ACHN (cell line): ENCODE results near the gene ALPG.
"Not testable (repeated sequence)": the region's sequence is repeated elsewhere in the genome, so short reads cannot be mapped to it uniquely, and the experiment has no call there.

Experiments used
- DNase-seq: peaks from one replicate; pipeline ENCODE4 v3.0.0-alpha.2; 2015
- in situ Hi-C: cut with HindIII; loops from 2 replicates; pipeline ENCODE4 v1.10.0; 2017; ENCODE audit warnings: low sequenced_read_pairs, low pct_ligation_motif_present, low pct_unique_long_range_greater_than_20kb

The ALPG gene

DNA sequence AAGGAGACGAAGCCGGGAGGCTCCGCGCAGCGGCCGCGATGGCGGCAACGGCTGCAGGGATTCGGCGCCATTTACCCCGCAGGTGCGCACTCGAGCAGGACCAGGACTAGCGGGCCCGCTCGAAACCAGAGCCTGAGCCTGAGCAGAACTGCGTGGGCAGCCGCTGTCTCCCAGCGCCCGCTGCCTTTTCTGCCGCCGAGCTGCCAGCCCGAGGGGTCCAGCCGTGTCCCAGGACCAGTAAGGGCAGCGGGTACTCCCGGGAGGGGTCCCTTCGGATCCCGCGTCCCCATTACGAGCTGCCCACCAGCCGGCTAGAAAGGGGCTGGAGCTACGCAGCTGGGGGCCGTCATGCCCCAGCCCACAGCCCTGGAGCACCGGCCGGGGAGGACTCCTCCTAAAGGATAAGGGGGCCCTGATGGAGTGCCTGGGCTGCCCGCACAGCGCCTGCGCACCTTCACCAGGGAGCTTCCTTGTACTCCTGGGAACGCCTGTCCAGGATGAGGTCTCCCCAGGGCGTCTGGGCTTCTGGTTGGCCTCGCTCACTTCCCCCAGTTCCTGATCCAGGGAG is 18.2 kb upstream of the ALPG start:
- in situ Hi-C loops = no loop called here
- DNase-seq = no peak

DNA sequence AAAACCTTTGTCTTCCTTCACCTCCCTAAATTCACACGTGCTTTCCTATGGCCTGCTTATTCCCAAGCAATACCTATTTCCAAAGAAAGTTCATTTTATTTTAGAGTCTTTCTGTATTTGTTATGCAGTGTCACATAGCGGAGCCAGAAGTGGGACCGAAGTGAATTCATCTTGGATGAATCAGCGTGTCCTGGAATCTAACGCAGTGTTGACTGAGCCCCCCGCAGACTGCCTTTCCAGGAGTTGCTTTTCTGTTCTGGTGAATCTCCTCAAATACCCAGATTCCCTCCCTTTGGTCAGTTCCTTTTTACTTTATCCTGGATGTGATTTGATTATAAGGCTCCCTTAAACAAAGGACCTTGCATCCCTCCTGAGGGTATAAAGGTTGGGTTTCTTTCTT is 17.3 kb upstream of the ALPG start:
- in situ Hi-C loops = no loop called here

DNA sequence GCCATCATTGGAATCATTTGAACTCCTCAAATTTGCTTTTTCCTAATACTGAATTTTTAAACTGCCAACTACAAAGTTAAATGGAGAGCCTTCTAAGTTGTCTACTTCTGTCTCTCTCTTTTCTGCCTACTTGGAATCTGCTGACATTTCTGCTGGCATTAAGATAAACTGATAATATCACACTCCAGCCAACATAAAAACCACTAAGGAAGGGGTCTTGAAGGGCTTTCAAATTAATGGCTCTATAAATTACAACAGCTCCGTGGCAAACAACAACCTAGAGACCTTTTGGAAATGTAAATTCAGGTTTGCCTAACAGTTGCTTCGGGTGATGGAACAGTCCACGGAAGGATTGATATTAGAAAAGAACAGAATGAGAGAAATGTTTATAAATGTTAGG is 16.0 kb upstream of the ALPG start:
- in situ Hi-C loops = no loop called here
- no peak for DNase-seq

More for the DNA sequence above, 17.3 kb upstream of the ALPG start:
- peak; percentile 83 for DNase-seq

DNA sequence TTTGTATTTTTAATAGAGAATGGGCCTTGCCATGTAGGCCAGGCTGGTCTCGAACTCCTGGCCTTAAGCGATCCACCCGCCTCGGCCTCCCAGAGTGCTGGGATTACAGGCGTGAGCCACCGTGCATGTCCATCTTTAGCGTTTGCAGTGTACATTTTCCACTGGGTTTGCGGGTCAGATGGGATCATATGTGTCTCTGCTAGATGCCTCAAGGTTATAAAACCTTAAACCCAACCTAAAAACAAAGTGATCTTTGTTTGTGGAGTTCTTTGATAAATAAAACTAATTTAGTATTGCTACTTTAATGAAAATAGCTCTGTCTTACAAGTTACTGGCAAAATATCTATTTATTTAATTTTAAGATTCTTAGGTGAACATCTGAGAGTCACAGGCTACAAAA is 13.1 kb upstream of the ALPG start:
- DNase-seq = no peak
- in situ Hi-C loops = no loop called here

DNA sequence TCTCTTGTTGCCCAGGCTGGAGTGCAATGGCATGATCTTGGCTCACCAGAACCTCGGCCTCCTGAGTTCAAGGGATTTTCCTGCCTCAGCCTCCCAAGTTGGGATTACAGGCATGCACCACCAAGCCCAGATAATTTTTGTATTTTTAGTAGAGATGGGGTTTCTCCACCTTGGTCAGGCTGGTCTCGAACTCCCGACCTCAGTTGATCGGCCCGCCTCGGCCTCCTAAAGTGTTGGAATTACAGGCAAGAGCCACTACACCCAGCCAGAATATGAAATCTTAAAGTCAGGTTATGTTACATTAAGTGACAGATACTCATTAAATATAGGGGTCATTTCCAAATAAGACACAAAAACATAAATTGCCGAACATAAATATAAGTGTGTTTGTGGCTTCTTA is 12.2 kb upstream of the ALPG start:
- in situ Hi-C loops, DNase-seq: not testable (repeated sequence)

DNA sequence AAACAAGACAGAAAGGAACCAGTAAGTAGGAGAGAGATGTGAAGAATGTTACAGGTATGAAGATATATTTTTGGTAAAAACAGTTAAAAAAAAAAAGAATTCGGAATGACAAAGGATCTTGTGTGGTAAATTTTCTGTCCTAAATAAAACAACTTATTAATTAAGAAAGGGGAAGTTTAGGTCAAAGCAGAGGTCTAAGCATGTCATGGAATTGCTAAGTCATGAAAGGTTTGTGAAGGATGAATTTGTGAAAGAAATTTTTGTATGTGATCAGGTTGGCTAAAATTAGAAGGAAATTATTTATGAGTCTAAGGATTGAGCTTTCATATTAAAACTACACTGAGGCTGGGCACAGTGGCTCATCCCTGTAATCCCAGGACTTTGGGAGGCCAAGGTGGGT is 11.1 kb upstream of the ALPG start:
- in situ Hi-C loops = no loop called here
- DNase-seq = no peak

DNA sequence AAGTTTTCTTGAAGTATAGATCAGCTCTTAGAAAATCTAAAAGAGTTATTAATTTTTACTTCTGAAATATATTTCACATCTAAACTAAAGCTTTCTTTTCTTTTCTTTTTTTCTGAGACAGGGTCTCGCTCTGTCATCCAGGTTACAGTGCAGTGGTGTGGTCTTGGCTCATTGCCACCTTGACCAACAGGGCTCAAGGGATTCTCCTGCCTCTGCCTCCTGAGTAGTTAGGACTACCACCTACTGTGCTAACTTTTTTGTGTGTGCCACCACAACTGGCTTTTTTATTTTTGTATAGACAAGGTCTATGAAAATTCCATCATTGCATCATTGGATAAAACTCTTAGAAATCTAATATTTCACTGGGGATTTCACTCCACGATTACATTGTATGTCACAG is 10.0 kb upstream of the ALPG start:
- DNase-seq = no peak
- in situ Hi-C loops = no loop called here

DNA sequence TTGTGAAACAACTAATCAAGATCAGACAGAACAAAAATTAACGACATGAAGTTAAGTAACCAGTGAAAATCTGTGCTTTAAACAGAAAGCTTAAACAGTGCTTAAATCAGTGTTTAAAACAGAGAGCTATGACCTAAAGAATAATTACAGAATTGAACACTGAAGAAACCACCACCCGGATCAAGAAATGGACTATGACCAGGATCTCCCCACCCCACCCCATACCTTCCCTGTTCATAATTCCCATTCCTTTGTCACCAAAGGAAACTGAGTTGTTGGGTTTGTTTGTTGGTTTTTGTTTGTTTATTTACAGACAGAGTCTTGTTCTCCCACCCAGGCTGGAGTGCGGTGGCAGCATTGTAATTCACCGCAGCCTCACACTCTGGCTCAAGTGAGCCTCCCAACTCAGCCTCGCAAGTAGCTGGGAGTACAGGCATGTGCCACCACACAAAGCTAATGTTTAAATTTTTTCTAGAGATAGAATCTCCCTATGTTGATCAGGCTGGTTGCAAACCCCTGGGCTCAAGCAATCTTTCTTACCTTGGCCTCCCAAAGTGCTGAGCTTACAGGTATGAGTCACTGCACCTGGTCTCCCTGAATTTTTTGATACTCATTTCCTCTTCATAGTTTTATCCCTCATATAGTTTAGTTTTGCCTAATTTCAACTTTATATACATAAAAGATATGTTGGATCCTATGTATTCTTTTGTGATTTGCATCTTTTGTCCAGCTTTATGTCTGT is 8.2 kb upstream of the ALPG start:
- in situ Hi-C loops = no loop called here
- no peak for DNase-seq

DNA sequence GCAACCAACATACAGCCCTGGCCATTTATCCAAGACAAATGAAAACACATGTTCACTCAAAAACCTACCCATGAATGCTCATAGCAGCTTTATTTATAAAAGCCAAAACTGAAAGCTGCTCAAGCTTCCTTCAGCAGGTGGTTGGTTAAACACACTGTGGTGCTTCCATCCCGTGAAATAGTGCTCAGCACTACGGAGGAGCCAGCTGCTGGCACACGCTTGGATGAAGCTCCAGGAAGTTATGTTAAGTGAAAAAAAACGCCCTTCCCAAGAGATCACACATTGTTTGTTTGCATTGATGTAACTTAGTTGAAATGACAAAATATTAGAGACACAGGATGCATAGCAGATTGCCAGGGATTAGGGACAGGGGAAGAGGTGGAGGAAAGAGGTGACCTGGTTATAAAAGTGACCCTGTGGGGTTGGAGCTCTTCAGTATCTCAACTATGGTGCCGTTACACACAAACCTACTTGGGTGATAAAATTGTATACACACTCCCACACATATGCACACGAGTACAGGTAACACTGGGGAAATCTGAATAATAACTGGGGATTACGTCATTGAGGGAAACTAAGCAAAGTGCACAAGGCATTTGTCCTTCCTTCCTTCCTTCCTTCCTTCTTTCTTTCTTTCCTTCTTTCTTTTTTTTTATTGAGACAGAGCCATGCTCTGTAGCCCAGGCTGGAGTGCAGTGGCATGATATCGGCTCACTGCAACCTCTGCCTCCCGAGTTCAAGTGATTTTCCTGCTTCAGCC is 6.2 kb upstream of the ALPG start:
- in situ Hi-C loops = no loop called here
- DNase-seq = no peak

DNA sequence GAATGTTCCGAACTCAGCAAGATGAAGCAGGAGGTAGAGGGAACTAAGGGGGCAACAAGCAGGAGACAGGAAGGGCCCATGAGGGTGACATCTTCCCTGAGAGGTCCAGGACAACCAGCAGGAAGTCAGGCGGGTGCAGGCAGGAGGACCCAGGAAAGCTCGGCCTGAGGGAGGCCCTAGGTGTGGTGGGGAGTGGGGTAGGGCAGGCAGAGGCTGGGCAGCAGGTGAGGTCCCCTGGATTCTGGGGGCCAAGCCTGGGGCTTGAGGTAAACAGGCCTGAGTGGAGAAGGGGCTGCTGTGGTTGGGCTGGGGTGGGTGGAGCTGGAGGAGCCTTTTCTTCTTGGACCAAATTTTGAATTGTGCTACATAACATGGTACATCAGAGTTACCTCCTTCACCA is 4.1 kb upstream of the ALPG start:
- no peak for DNase-seq
- in situ Hi-C loops = no loop called here

DNA sequence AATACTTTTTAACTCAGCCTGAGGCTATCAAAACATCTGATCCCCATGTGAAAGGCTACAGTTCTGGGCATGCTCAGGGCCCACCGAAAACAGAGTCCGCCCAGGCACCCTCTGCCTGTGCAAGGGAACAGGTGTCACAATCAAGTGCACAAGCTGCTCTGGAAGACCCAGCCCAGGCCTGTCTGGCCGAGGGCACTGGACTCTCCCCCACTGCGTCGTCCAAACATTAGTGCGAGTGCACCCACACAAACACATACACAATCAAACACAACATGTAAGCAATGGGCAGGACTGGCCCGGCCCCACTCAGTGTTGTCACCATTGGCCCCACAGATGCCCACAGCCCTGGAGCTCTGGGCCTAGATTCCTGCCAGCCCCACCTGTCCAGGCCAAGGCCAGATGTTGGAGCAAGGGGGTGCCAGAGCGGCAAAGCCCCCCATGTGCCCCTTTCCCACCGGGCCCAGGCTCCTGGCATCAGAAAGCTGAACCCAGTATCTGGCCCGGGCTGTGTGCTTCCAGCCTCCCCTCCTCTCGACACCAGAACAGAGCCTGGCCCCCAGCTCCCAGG is 617 bp upstream of the ALPG start:
- in situ Hi-C loops = no loop called here
- no peak for DNase-seq

DNA sequence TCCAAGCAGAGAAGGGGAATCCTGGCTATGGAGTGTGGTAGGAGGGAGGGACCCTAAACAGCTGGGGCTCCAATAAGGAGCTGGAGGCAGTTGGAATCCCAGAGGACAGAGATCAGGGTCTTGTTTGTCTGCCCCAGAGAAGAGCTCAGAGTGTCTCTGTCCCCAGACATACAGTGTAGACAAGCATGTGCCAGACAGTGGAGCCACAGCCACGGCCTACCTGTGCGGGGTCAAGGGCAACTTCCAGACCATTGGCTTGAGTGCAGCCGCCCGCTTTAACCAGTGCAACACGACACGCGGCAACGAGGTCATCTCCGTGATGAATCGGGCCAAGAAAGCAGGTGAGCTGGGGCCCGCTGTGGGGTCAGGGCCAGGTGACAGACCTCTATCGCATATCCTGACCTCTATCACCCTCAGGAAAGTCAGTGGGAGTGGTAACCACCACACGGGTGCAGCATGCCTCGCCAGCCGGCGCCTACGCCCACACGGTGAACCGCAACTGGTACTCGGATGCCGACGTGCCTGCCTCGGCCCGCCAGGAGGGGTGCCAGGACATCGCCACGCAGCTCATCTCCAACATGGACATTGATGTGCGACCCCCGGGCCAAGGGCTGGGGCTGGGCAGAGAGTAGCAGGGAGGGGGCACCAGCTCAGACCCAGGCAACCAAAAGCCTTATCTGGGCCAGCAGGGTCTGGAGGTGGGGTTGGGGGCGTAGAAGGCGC is 945 bp downstream of the ALPG start:
- DNase-seq, in situ Hi-C loops: not testable (repeated sequence)

DNA sequence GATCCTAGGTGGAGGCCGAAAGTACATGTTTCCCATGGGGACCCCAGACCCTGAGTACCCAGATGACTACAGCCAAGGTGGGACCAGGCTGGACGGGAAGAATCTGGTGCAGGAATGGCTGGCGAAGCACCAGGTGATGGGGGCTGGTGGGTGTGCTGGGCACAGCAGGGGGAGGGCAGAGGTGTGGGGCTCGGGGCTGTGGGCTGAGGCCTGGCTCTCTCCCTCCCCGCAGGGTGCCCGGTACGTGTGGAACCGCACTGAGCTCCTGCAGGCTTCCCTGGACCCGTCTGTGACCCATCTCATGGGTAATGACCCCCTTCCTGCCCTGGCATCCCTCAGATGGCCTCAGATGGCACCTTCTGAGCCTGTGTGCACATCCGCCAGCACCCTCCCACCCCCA is 1.6 kb downstream of the ALPG start:
- DNase-seq, in situ Hi-C loops: not testable (repeated sequence)

DNA sequence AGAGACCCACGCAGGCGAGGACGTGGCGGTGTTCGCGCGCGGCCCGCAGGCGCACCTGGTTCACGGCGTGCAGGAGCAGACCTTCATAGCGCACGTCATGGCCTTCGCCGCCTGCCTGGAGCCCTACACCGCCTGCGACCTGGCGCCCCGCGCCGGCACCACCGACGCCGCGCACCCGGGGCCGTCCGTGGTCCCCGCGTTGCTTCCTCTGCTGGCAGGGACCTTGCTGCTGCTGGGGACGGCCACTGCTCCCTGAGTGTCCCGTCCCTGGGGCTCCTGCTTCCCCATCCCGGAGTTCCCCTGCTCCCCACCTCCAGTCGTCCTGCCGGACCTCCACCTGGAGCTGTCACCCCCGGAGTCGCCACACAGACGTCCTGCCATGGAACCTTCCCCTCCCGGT is 3.0 kb downstream of the ALPG start:
- in situ Hi-C loops, DNase-seq: not testable (repeated sequence)

DNA sequence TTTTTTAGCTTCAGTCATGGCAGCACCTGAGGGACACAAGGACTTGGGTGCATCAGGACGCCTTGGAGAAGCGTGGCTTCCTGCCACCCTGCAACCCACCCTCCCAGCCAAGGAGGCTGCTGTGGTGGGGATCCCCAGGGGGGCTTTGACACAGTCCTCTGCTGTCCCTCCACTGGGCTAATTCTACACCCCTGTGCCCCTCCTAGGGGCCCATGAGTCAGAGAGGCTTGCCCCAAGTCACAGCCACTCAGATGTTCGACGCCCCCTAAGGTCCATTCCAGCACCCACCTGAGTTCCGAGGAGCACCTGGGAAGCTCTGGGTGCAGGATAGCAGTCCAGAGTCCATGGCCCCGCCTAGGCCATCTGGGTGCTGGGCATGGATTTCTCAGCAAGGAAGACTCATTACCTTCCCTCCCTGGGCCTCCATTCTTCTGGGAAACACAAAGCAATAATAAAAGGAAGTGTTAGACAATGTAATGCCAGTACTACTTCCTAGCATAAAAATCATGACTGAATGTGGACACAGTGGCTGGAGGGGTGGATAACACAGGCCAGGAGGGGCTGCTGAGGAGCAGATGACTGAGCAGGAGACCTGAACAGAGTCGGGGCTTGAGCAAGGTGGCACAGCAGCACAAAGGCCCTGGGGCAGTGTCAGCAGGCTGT is 3.7 kb downstream of the ALPG start:
- no peak for DNase-seq
- in situ Hi-C loops = no loop called here

DNA sequence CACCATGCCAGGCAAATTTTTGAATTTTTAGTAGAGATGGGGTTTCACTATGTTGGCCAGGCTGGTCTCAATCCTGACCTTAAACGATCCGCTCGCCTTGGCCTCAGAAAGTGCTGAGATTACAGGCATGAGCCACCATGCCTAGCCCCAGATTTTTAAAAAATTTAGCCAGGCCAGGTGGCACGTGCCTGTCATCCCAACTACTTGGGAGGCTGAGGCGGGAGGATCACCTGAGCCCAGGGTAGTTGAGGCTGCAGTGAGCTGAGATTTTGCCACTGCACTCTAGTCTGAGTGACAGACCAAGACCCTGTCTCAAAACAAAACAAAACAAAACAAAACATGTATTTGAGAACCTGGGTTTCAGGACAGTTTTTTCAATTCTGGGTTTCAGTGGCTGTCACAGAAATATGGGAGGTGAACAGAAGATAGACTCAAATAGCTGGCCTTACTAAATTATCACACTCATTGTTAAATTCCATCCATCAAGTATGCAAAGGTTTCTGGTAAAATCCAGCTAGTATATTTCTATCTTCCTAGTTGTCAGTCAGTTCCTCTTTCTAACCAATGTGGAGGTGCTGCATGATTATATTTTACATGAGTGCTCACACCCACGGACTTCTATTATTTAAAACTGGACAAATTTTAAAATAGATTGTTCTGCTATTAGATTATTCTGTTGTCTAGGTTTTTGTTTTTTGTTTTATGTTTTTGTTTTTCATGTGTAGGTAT is 5.4 kb downstream of the ALPG start:
- in situ Hi-C loops = no loop called here
- DNase-seq = no peak

DNA sequence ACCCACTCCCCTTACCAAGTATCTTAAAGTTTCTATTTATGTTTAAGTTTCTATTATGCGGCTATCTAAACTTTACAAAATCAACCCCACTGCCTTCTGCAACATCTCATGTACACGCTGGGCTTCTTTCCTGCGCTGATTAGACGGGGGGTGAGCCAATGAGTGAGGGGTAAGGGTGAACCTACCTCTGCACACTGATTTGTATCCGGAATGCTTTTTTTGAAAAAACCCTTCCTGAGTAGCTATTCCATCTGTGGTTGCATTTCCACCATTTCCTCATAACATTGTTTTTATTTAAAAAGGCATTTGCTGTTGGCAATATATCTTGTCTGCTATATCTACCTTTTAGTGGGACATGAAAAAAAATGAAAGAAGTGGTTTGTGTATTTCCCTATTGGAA is 6.3 kb downstream of the ALPG start:
- in situ Hi-C loops = no loop called here
- DNase-seq = no peak

DNA sequence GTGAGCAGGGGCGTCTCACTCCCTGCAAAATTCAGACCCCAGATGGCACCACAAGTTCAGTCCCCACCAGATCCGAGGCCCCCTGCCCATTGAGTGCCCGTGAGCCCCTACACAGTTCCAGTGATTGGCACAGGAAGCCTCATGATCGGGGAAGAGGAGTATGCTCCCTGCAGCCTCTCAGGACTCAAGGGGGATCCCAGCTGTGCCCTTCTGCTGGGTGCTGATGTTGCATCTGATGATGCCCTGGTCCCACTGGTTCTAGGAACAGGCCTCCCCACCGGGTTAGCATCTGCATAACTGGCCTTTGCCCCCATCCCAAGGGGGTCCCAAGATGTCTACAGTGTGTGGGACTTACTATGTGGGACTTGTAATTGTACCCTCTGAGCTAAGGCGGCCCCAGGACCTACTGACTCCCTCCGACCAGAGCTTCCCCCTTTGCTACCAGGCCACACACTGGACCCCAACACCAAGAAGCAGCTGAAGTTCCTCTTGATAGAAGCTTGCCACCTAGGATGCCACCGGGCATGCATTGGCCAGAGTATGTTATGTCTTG is 8.6 kb downstream of the ALPG start:
- DNase-seq = no peak
- in situ Hi-C loops = no loop called here
